GM12878 (cell line): ENCODE results near the gene CFAP61.

Source experiments
- CBX5 ChIP-seq: sonication (generic); IDR thresholded peaks from 2 replicates; pipeline ENCODE4 v1.6.1; 2016; ENCODE audit warnings: low read depth, moderate library complexity, mild to moderate bottlenecking, inconsistent platforms
- CHD4 ChIP-seq: fragments of 200-600 bp; sonication (generic); IDR thresholded peaks from 2 replicates; pipeline ENCODE4 v1.6.1; 2016; ENCODE audit warnings: mild to moderate bottlenecking
- GABPA ChIP-seq: IDR thresholded peaks from 2 replicates; pipeline ENCODE4 v1.6.1; 2014; ENCODE audit warnings: antibody characterized with exemption, low read depth, mild to moderate bottlenecking, inconsistent platforms
- JUND ChIP-seq: IDR thresholded peaks from 2 replicates; pipeline ENCODE4 v1.6.1; 2012; ENCODE audit warnings: low read depth, mild to moderate bottlenecking, low read length, improper control_type of control experiment, moderate library complexity
- MEF2A ChIP-seq: IDR thresholded peaks from 2 replicates; pipeline ENCODE4 v1.6.1; 2011; ENCODE audit warnings: low read depth, mild to moderate bottlenecking, low read length, moderate library complexity; ENCODE audit not compliant: insufficient read depth
- NFXL1 ChIP-seq: fragments of 450-650 bp; IDR thresholded peaks from 2 replicates; pipeline ENCODE4 v1.6.1; 2017; ENCODE audit warnings: antibody characterized with exemption, mild to moderate bottlenecking, borderline replicate concordance
- POLR2A ChIP-seq: IDR thresholded peaks from 2 replicates; pipeline ENCODE4 v1.6.1; 2011; ENCODE audit warnings: low read depth, mild to moderate bottlenecking, low read length
- TF ChIP-seq, protein P1 (sequence below), 3 experiments: IDR thresholded peaks in 2 of 3; conservative IDR thresholded peaks in 1 of 3; 2 replicates each; pipeline ENCODE4 v1.5.1; 2011; ENCODE audit warnings: low read depth in 3 of 3, low read length in 3 of 3, mild to moderate bottlenecking in 3 of 3, control low read depth in 2 of 3, moderate library complexity in 2 of 3, inconsistent platforms in 1 of 3, mixed read lengths in 1 of 3; ENCODE audit not compliant: control insufficient read depth in 2 of 3, insufficient read depth in 1 of 3; ENCODE audit errors: extremely low read depth in 1 of 3

DNA sequence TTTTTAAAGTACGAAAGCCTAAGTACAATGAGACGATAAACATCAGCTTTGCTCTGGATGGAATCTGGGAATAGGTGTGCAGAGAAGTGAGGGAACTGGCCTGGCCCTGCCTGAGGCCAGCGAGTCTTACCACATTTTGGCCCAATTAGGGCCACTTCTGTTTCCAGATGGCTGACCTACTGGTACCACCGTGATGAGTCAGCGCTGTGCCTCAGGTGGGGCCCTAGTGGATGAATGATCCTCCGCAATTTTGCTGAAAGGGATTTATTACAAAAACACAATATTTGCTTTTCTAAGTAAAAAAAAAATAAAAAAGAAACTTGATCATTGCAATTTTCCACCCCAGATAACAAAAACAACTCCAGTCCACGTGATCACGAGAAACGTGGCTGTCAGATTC lies 338.1 kb downstream of the CFAP61 start:
- TF ChIP-seq MEF2A = no peak
- no peak for TF ChIP-seq NFXL1
- no peak for TF ChIP-seq CHD4
- TF ChIP-seq, protein P1, sequence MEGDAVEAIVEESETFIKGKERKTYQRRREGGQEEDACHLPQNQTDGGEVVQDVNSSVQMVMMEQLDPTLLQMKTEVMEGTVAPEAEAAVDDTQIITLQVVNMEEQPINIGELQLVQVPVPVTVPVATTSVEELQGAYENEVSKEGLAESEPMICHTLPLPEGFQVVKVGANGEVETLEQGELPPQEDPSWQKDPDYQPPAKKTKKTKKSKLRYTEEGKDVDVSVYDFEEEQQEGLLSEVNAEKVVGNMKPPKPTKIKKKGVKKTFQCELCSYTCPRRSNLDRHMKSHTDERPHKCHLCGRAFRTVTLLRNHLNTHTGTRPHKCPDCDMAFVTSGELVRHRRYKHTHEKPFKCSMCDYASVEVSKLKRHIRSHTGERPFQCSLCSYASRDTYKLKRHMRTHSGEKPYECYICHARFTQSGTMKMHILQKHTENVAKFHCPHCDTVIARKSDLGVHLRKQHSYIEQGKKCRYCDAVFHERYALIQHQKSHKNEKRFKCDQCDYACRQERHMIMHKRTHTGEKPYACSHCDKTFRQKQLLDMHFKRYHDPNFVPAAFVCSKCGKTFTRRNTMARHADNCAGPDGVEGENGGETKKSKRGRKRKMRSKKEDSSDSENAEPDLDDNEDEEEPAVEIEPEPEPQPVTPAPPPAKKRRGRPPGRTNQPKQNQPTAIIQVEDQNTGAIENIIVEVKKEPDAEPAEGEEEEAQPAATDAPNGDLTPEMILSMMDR (IDR thresholded peaks at IDR 0.05 in 2 of 3, conservative IDR thresholded peaks at IDR 0.05 in 1 of 3; ENCODE audit: control insufficient read depth in 2 of 3, extremely low read depth in 1 of 3, insufficient read depth in 1 of 3, low read depth in 3 of 3, low read length in 3 of 3) = no peak
- no peak for TF ChIP-seq CBX5
- no peak for TF ChIP-seq GABPA
- no peak for TF ChIP-seq JUND
- no peak for TF ChIP-seq POLR2A
